ENCODE results near the gene CRACR2A.

GRCh38 chr12:3631272-3631637 lies 121.7 kb downstream of the CRACR2A start:
- TF ChIP-seq RFX5 (IDR thresholded peaks at IDR 0.05; ENCODE audit: low read depth, low read length) (no peak), CTCF (IDR thresholded peaks at IDR 0.05 in 2 of 3, conservative IDR thresholded peaks at IDR 0.05 in 1 of 3; ENCODE audit: control insufficient read depth in 2 of 3, extremely low read depth in 1 of 3, insufficient read depth in 1 of 3, low read depth in 3 of 3, low read length in 3 of 3) (no peak)

Measured in GM12878 (cell line).